Measurements from ENCODE around the gene ARHGAP22. TPM values are rescaled to one million over a fixed set of nuclear protein-coding genes. Genes with fewer than 3 reads are reported as not detected.

ARHGAP22 gene
- total RNA-seq, 1 donor from 2014 or later: 0.82 TPM

- Mint-ChIP-seq H3K27me3 (peaks cover 4% of the 10 kb centered on the region), H3K27ac (no peak overlapping the region), H3K9me3 (no peaks in the 10 kb centered on the region), H3K36me3 (ENCODE audit: low read depth) (peaks cover 3% of the 10 kb centered on the region), H3K4me1 (no peaks in the 10 kb centered on the region), H3K4me3 (no peak overlapping the region)
- ATAC-seq (ENCODE audit: low read depth): no peak
- intact Hi-C loops (cut with micrococcal nuclease): no loop called here
- CTCF ChIA-PET: no interaction called here
- peak; percentile 11 for DNase-seq
- POLR2A ChIA-PET: no interaction called here
- TF ChIP-seq CTCF (IDR thresholded peaks at IDR 0.05): no peak
Observed at GRCh38 chr10:48449501-48450232, 155.2 kb downstream of the ARHGAP22 start.

- no peak overlapping the region for H3K27ac Mint-ChIP-seq
Observed at GRCh38 chr10:48448796-48449195, 156.1 kb downstream of the ARHGAP22 start.

DNA sequence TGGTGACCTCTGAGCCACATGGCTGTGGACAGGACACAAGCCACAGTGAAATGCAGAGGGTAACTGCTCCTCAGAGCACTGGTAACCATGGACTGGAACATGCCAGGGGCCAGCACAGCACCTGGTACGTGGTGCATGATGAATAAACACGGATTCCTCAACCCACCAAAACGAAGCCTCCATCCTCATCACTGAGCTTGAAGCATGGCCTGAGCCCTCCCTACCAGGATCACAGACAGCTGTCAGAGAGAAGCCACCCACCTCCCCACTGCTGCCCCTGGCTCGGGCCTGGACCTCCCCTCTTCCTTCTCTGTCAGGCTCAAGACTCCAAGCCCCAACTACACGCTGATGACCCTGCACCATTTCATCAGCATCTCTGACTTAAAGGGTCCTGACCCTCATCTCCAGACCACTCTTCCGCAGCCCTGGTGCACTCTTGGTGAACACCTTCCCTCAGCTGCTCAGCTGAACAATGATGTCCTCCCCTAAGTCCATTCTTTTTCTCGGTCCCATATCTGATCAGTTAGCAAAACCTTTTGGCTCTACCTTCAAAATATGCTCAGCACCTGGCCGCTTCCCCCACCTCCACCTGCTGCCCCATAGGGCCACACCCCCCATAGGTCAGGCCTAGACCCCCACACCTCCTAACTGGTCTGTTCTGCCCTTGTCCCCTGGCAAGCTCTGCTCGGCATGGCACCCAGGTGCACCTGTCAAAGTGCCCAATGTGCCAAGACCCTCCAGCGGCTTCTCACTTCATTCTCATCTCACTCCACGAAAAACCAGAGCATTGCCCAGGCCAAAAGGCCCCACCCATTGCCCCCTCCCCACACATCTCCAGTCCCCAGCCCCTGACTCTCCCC is 157.3 kb downstream of the ARHGAP22 start:
- ChIA-PET CTCF (no interaction called here), POLR2A (no interaction called here)
- ATAC-seq (ENCODE audit: low read depth): no peak
- H3K36me3 Mint-ChIP-seq (ENCODE audit: low read depth): peaks cover 3% of the 10 kb centered on the region
- no peaks in the 10 kb centered on the region for H3K4me1 Mint-ChIP-seq
- intact Hi-C loops (cut with micrococcal nuclease): no loop called here
- no peak for TF ChIP-seq CTCF (IDR thresholded peaks at IDR 0.05)
- peak; percentile 7 for DNase-seq
- H3K9me3 Mint-ChIP-seq: no peaks in the 10 kb centered on the region
- peaks cover 4% of the 10 kb centered on the region for H3K27me3 Mint-ChIP-seq
- H3K27ac Mint-ChIP-seq: no peak overlapping the region
- no peak overlapping the region for H3K4me3 Mint-ChIP-seq

More at GRCh38 chr10:48448796-48449195, 156.1 kb downstream of the ARHGAP22 start:
- ChIA-PET POLR2A (no interaction called here), CTCF (no interaction called here)
- H3K4me3 Mint-ChIP-seq: no peak overlapping the region
- intact Hi-C loops (cut with micrococcal nuclease): no loop called here
- DNase-seq: no peak
- no peak for ATAC-seq (ENCODE audit: low read depth)
- TF ChIP-seq CTCF (IDR thresholded peaks at IDR 0.05): no peak
- no peaks in the 10 kb centered on the region for H3K9me3 Mint-ChIP-seq
- H3K36me3 Mint-ChIP-seq (ENCODE audit: low read depth): peaks cover 3% of the 10 kb centered on the region
- no peaks in the 10 kb centered on the region for H3K4me1 Mint-ChIP-seq
- H3K27me3 Mint-ChIP-seq: peaks cover 4% of the 10 kb centered on the region

GRCh38 chr10:48446785-48447184 is 158.1 kb downstream of the ARHGAP22 start:
- no peaks in the 10 kb centered on the region for H3K4me1 Mint-ChIP-seq
- H3K4me3 Mint-ChIP-seq: no peak overlapping the region
- ATAC-seq (ENCODE audit: low read depth) (no peak), DNase-seq (no peak)
- peaks cover 3% of the 10 kb centered on the region for H3K36me3 Mint-ChIP-seq (ENCODE audit: low read depth)
- H3K27me3 Mint-ChIP-seq: peaks cover 4% of the 10 kb centered on the region
- H3K9me3 Mint-ChIP-seq: no peaks in the 10 kb centered on the region
- ChIA-PET POLR2A (no interaction called here), CTCF (no interaction called here)
- intact Hi-C loops (cut with micrococcal nuclease): no loop called here
- no peak for TF ChIP-seq CTCF (IDR thresholded peaks at IDR 0.05)
- H3K27ac Mint-ChIP-seq: no peak overlapping the region

GRCh38 chr10:48445932-48446331 is 158.9 kb downstream of the ARHGAP22 start:
- no peak for TF ChIP-seq CTCF (IDR thresholded peaks at IDR 0.05)
- no peaks in the 10 kb centered on the region for H3K9me3 Mint-ChIP-seq
- ATAC-seq (ENCODE audit: low read depth): no peak
- POLR2A ChIA-PET: no interaction called here
- CTCF ChIA-PET: no interaction called here
- peaks cover 3% of the 10 kb centered on the region for H3K36me3 Mint-ChIP-seq (ENCODE audit: low read depth)
- H3K4me3 Mint-ChIP-seq: no peak overlapping the region
- intact Hi-C loops (cut with micrococcal nuclease): no loop called here
- no peak overlapping the region for H3K27ac Mint-ChIP-seq
- H3K27me3 Mint-ChIP-seq: peaks cover 4% of the 10 kb centered on the region
- no peak for DNase-seq
- H3K4me1 Mint-ChIP-seq: no peaks in the 10 kb centered on the region

Data from activated B cell treated with CpG ODN at 0.5 μM for 24 hours (primary cell).